Gastroesophageal sphincter (tissue), 3 donors: Measurements from ENCODE around the gene HLA-DPB1.

Experiments used
- POLR2AphosphoS5 ChIP-seq: sonication (generic); formaldehyde crosslinking; IDR thresholded peaks from one replicate; pipeline ENCODE4 v1.6.1; 2017; ENCODE audit warnings: antibody characterized with exemption
- TF ChIP-seq, protein P1 (sequence below), 4 experiments: fragments of 200-600 bp in 2 of 4; fragments of 450-650 bp in 2 of 4; sonication (generic) in 1 of 4; IDR thresholded peaks; one replicate each; pipeline ENCODE4 v1.5.1; 2017 to 2019; ENCODE audit warnings: antibody characterized with exemption in 4 of 4, mild to moderate bottlenecking in 2 of 4, moderate library complexity in 2 of 4

DNA sequence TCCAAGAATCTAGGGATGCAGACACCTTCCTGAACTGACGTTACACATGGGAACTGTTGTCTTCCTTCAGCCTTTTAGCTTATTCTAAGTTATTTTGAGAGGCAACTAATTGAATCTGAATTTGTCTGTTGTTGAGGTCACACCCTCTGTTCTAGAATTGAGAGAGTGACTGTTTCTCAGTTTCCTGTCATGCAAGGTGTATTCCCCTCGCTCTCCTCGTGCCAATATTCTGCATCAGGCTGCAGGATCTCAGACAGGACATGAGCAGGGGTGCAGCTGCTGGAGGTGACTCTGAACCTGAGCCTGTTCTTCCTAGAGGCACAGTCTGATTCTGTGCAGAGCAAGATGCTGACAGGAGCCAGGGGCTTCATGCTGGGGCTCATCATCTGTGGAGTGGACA, 52.5 kb downstream of the HLA-DPB1 start:
- TF ChIP-seq, protein P1, sequence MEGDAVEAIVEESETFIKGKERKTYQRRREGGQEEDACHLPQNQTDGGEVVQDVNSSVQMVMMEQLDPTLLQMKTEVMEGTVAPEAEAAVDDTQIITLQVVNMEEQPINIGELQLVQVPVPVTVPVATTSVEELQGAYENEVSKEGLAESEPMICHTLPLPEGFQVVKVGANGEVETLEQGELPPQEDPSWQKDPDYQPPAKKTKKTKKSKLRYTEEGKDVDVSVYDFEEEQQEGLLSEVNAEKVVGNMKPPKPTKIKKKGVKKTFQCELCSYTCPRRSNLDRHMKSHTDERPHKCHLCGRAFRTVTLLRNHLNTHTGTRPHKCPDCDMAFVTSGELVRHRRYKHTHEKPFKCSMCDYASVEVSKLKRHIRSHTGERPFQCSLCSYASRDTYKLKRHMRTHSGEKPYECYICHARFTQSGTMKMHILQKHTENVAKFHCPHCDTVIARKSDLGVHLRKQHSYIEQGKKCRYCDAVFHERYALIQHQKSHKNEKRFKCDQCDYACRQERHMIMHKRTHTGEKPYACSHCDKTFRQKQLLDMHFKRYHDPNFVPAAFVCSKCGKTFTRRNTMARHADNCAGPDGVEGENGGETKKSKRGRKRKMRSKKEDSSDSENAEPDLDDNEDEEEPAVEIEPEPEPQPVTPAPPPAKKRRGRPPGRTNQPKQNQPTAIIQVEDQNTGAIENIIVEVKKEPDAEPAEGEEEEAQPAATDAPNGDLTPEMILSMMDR (IDR thresholded peaks at IDR 0.05): no peak
- no peak for TF ChIP-seq POLR2AphosphoS5
